GM19438 (cell line): ENCODE measurements around the gene GALNT18.

Experiments used
- ATAC-seq: cut with Tn5 transposase; IDR thresholded peaks from one replicate; pipeline ENCODE4 v1.9.1; 2021; ENCODE audit warnings: low read depth; ENCODE audit not compliant: unreplicated experiment

GALNT18 gene

GRCh38 chr11:11589437-11589836 lies 32.4 kb downstream of the GALNT18 start:
- no peak for ATAC-seq

DNA sequence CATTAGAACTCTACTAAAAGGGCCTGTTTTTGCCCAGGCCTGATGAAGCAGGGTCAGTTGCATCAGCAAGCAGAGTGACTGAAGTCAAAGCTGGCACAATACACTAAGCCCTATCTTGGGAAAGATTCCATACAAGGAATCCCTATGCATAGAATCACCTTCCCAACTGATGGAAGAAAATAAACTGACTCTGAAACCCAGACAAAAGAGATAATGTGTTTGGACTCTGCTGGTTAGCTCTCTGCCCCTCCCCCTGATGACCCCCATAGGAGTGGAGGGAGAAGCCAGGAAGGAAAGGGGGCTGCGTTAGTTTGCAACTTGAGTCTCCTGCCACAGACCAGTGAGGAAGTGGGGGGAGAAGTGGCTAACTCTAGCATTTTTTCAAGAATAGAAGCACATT lies 32.9 kb downstream of the GALNT18 start:
- no peak for ATAC-seq

DNA sequence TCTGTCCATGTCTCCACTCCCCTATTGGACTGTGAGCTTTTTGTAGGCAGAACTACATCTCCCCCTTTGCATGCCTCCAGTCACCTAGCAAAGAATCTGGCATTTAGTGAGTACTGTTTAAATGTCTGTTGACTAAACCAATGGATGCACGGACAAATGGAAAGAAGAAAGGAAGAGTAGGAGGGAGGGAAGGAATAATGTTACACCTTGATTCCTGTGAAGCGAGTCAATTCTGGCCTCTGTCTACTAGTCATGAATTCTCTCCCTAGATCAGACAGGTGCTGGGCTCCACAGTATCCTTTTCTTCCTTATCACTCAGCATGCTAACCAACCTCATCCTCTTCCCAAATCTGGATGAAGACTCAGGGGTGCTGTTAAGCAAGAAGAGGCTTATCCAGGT lies 33.6 kb downstream of the GALNT18 start:
- no peak for ATAC-seq

GRCh38 chr11:11587122-11587521 lies 34.7 kb downstream of the GALNT18 start:
- ATAC-seq, result no peak

GRCh38 chr11:11586465-11586864 lies 35.3 kb downstream of the GALNT18 start:
- ATAC-seq, result no peak

DNA sequence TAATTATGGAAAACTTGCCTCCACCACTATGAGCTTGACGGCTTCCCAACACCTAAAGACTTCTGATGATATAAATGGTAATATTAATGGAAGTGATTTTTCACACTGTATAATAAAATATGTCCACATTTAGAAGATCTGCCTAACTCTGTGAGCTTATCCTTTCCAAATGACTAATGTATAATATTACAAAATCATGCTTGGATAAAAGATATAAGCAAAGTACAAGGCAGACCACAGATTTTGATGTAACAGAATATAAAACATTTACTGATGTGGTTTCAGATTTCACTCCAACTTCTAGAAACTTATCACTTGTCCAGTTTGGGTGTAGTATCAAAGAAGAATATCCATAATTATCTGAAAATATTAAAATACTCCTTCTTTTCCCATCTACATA lies 36.9 kb downstream of the GALNT18 start:
- no peak for ATAC-seq

- no peak for ATAC-seq
These were observed 37.3 kb downstream of the GALNT18 start for GRCh38 chr11:11584530-11584810.

DNA sequence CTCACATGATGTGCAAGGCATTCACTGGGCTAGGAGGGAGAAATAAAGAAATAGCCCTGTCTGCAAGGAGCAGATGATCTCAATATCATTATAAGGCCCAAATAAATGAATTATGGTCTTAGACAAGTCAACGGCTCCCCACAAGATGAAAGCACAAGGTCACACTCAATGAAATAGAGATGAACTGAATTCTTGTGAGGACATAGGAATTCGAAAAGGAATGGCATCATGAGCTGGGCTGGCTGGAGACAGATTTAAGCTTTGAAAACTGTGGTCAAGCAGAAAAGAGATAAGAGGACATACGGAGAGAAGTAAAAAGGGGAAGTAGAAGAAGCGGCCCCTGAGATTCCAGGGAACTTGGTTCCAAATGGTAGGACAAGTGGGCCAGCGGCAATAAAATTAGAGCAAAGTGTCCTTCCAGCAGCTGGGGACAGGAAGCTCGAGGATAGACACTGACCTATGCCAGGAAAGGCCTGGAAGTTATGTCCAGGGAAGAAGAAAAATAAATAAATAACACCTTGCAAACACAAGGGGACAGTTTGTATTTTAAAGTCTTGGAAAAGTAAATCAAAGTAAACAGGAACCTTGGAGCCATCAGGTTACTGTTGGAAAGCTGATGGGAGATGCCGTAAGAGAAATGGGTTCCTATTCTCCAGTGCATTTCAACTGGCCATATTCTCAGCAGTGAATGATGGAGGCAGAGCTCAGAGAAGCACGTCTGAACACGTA lies 37.8 kb downstream of the GALNT18 start:
- no peak for ATAC-seq

GRCh38 chr11:11582011-11582701 lies 39.6 kb downstream of the GALNT18 start:
- no peak for ATAC-seq

DNA sequence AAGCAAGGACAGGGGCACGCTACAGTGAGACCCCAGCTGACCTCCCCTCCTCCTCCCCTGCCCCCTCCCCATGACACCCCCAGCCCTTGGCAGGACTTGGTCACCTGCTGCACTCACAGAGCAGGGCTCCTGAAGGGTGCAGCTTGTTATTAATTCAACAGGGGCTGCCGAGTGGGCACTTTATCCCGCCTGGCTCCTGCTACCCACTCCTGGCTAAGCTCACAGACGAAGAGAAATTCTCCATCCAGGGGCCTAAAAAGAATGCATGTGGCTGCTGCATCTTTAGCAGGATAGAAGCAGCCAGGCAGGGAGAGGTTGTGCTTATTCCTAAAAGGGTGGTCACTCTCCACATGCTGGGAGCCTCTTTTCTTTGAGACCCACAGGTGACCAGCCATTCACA lies 40.3 kb downstream of the GALNT18 start:
- no peak for ATAC-seq

DNA sequence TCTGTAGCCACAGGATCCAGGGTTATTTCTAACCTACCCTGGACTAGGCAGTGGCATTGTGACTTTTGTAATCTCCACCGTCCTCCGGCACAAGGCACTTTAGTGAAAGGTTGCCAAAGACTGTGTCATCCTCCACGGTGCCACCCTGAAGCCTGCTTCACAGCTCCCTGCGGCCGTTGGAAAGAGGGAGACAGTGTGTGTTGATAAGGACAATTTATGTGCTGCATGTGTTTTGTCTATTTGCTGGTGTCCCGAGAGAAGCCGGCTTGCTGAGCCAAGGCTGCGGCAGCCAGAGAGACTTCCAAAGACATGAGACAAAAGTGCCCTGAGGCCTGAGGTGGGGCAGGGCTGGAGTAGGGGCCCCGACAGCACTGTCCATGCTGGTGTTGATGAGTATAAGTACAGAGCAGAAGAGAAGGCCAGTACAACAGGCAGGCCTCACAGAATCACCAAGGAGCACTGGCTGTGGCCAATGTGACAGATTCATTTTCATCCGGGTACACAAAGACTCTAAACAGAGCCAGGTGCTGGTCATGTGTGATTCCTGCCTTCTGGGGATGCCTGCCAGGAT lies 40.9 kb downstream of the GALNT18 start:
- ATAC-seq, result no peak

GRCh38 chr11:11580012-11580411 lies 41.8 kb downstream of the GALNT18 start:
- no peak for ATAC-seq

DNA sequence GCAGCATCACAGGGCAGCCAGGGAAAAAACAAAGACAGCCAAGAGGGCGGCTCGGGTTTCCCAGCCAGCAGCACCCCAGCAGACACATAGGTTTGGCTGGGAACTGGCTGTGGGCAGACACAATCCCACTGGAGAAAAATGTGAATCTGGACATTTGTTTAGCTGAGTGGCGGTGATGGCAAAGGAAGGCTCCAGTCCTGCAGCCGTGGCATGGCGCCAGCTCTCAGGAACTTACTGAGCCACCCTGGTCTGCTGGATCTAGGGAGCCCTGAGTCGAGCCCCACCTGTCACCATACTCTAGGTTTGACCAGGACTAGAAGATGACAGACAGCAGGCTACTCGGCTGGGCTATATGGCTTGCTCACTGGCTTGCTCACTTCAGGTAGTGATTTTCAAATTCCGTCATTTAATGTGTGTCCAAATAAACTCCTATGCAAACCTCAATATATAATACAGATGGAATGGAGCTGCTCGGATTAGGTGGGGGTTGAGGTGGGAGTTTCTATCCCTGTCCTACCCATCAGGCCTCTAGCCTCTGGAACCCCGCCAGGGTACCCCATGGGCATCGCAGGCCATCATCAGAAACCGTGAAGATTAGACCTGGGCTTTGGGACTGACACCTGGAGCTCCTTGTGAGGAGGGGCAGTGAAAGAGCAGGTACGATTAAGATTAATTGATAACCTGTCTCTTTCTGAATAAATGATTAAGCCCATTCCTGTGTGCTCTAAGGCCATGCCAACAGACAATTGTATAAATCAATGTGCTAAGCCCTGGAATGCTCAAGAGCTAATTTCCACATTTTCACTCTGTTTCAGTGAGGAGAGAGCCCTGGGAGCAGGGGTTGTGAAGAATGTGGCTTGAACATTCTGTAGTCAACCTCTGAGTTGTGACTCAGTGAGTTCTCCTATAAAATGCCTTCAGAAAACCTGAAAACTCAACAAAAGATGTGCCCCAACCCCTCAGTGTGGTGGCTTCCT lies 42.5 kb downstream of the GALNT18 start:
- ATAC-seq, result no peak

GRCh38 chr11:11577932-11578911 lies 43.6 kb downstream of the GALNT18 start:
- no peak for ATAC-seq

GRCh38 chr11:11577251-11577855 lies 44.5 kb downstream of the GALNT18 start:
- ATAC-seq, result no peak

- ATAC-seq, result no peak
These were observed 47.2 kb downstream of the GALNT18 start for GRCh38 chr11:11574373-11575287.

GRCh38 chr11:11572386-11572785 lies 49.4 kb downstream of the GALNT18 start:
- no peak for ATAC-seq

GRCh38 chr11:11571893-11572292 lies 49.9 kb downstream of the GALNT18 start:
- ATAC-seq, result no peak
